KOPT-K1 (cell line): Measurements from ENCODE around the gene POLR2F.

Source experiments
- H3K27ac ChIP-seq: fragments of 200-600 bp; sonication (generic); 2 replicates; pipeline ENCODE4 v1.5.1; 2016; ENCODE audit warnings: antibody characterized with exemption, mild to moderate bottlenecking, low read depth, low read length; ENCODE audit not compliant: poor library complexity, severe bottlenecking
- H3K36me3 ChIP-seq: fragments of 200-600 bp; sonication (generic); 2 replicates; pipeline ENCODE4 v1.5.1; 2017; ENCODE audit warnings: antibody characterized with exemption, mild to moderate bottlenecking, low read length, moderate library complexity; ENCODE audit not compliant: insufficient read depth
- H3K9me3 ChIP-seq: fragments of 200-600 bp; sonication (generic); 2 replicates; pipeline ENCODE4 v1.5.1; 2017; ENCODE audit warnings: antibody characterized with exemption, low read length, mild to moderate bottlenecking; ENCODE audit not compliant: insufficient read depth, poor library complexity, severe bottlenecking

POLR2F gene

DNA sequence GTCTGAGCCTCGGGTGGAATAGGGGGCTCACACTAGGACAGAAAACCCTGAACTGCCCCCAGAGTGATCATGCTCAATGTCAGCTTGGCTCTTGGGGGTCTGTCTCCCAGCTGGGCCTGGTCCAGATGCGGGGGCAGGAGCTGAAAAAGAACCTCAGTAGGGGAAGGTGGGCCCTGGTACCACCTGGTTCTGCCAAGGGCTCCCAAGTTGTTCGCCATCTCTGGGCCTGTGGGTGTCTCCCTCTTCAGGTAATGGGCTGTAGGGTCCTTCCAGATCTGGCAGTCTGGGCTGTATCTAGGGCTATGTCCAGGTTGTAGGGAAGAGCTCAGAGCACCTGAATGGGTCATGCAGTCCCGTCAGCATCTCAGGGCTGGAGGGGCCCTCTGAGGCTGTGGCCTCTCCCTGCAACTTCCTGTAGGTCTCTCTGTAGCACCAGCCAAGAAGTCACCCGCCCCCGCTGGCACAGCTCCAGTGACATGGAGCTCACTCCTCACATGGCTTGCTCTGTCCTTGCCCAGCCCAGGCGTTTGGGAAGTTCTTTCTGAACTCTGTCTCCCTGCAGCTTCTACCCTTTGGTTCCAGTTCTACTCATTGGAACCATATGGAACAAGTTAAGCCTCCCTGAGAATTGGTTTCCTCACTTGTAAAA lies 63.9 kb downstream of the POLR2F start:
- Histone ChIP-seq H3K27ac (no peak overlapping the region), H3K36me3 (no peaks in the 10 kb centered on the region), H3K9me3 (no peaks in the 10 kb centered on the region)

DNA sequence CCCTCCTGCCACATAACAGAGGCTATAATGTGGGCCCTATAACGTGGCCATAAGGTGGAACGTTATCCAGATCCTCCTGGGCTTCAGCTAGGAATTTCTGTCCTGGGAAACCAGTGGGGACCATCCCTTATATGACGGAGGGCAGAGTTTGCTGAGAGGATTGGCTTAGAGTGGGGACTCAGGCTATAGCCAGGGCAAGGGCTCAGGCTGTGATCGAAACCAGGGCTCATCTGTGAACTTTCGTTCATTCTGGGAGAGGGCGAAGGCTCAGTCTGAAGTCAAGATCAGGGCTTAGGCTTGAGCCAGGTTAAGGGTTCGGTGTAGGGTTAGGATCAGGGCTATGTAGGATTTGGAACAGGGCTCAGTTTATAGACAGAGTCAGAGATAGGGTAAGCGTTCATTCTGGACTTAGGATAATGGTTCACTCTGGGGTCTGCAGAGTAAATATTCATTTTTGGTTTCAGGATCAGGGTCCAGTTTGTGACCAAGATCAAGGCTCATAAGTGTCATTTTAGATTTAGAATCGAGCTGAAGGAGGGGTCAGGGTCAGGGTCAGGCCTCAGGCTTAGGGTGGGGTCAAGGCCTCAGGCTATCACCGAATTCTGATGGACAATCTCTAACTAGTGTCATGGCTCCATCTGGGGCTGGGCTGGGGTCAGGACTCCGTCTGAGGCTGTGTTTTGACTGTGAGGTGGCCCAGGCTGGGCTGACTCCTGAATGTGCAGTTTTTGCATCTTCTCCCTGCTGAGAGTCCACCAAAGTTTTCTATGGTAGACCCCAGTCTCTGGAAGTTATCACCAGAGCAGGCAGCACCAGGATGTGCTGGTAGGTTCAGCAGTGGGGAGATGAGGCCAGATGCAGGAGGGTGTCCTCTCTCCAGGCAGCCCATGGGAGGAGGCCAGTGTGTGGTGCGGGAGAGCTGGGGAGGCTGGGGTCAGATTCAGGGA lies 64.7 kb downstream of the POLR2F start:
- Histone ChIP-seq H3K9me3 (no peaks in the 10 kb centered on the region), H3K27ac (no peak overlapping the region), H3K36me3 (no peaks in the 10 kb centered on the region)
